HG02938 (cell line): ENCODE results near the gene UMAD1.
A peak's percentile ranks its signal among the peaks of the same experiment; 100 is the strongest.
"Not testable (repeated sequence)": the region's sequence is repeated elsewhere in the genome, so short reads cannot be mapped to it uniquely, and the experiment has no call there.

Experiments used
- ATAC-seq: cut with Tn5 transposase; IDR thresholded peaks from one replicate; pipeline ENCODE4 v1.9.1; 2021; ENCODE audit warnings: mild to moderate bottlenecking, moderate library complexity; ENCODE audit not compliant: unreplicated experiment

UMAD1 gene

DNA sequence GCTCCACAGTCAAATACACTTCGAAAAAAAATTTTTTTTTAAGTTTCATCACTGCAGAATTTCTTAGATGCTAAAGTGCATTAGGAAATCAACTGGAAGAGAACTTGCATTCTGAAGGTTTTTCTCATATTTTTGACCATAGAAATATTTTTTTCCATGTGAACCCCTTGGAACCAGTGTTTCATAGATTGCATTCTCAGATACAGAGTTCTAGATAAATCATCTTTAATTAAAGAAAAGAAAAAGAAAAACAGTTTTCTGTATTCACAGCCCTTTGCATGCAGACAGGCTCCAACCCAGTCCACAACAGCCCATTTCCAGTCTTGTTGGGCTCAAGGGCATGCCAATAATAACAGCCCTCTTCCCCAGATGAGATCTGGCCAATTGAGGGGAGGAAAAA is 153.4 kb downstream of the UMAD1 start:
- no peak for ATAC-seq

DNA sequence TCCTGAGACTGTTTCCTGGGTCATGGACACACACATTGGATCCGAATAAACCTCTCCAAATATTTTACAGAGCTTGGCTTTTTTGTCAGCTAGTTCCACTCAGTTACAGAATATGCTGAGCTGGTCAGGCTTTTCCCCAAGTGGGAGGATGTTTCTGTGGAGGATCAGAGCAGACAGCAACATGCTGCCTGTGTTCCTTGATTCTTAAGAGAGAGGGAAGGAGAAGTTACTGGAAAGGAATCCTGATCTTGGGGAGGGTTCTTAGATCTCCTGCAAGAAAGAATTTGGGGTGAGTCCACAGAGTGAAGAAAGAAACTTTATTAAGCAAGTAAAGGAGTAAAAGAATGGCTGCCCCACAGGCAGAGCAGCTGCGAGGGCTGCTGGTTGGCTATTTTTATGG is 154.7 kb downstream of the UMAD1 start:
- ATAC-seq, result no peak

DNA sequence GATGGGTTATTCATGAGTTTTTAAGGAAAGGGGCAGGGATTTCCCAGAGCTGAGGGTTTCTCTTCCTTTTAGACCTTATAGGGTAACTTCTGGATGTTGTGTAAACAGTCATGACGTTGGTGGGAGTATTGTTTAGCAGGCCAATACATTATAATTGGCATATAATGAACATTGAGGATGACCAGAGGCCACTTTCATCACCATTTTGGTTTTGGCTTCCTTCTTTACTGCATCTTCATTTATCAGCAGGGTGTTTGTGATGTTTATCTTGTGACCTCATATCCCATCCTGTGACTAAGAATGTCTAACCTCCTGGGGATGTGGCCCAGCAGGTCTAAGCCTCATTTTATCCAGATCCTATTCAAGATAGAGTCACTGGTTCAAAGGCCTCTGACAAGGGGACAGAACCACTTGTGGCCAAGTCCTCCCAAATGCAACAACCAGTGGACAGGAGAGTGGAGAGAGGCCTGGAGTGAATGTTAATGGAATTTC is 155.1 kb downstream of the UMAD1 start:
- ATAC-seq, result no peak

DNA sequence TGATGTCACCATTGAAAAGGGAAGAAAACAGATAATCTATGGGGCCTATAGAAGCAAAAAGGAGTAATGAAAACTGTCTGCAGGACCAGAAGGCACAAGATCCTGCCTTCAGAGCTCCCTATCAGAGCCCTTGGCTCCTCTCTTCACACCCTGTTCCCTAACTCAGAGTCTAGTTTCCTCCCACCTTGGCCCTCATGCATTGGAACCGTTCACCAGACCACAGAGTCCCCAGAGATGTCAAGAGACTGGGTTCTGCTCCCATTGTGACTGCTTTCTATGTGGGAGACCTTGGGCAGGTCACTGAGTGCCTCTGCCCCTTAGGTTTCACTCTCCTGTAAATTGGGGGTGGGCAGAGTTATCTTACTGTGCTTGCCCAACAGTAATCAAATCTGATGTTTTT is 158.0 kb downstream of the UMAD1 start:
- ATAC-seq, result no peak

DNA sequence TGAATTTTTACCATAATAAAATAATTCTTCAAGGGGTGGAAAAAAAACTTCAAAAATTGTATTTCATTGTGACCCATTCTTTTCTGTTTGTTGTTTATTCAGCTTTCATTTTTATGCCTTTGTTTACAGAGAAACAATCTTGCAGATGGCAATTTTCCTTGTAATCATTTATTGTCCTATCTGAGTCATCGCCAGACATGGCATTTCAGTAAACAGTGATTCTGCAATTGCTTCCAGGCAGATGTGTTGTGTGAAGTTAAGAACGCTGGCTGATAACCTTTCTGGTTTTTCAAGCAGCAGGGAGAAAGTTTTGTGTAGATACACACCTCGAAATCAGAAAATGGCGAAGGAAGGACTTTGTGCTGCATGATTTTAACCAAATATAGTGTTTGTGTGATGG is 158.6 kb downstream of the UMAD1 start:
- no peak for ATAC-seq

DNA sequence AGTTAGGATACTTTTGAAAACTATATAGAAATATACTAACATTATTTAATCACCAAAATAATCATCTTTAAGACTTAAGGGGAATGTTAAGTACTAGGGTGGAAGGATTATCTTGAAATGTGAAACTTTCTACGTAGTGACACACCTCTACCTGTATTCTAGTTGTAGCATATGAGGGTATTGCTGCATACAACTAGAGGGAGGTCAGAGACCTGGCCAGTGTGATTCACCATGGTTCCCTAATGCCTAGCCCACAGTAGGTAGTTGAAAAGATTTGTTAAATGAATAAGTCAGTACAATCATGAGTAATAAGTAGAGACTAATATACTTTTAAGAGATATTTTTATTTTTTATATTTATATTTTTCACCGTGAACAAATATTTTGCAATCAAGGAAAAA is 162.0 kb downstream of the UMAD1 start:
- no peak for ATAC-seq

DNA sequence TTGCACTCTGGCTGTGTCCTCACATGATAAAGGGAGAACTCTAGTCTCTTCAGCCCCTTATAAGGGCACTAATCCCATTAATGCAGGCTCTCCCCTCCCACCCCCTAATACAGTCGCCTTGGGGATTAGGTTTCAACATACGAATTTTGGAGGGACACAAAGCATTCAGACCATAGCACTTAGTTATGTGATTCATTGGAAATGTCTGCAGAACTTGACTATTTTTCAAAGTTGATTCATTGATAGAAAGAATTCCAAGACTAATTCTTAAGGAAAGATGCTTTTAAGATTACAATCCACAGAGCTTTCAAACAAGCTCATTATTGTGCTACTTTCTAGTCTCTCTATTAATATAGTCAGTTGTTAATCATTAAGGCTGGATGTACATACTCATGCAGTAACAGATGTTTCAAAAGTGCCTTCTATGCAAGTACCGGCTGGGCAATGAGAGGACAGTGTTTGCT is 163.2 kb downstream of the UMAD1 start:
- no peak for ATAC-seq

DNA sequence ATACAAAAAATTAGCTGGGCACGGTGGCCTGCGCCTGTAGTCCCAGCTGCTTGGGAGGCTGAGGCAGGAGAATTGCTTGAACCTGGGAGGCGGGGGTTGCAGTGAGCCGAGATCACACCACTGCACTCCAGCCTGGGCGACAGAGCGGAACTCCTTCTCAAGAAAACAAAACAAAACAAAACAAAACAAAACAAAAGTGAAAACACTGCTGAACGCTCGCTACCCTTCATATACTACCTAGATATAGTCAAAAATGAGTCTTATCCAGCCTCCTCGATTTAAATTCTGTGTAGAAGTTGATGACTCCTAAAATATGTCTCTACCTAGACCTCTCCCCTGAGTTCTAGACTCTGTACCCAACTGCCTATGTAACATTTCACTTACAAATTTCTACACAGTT is 164.3 kb downstream of the UMAD1 start:
- not testable (repeated sequence) for ATAC-seq

DNA sequence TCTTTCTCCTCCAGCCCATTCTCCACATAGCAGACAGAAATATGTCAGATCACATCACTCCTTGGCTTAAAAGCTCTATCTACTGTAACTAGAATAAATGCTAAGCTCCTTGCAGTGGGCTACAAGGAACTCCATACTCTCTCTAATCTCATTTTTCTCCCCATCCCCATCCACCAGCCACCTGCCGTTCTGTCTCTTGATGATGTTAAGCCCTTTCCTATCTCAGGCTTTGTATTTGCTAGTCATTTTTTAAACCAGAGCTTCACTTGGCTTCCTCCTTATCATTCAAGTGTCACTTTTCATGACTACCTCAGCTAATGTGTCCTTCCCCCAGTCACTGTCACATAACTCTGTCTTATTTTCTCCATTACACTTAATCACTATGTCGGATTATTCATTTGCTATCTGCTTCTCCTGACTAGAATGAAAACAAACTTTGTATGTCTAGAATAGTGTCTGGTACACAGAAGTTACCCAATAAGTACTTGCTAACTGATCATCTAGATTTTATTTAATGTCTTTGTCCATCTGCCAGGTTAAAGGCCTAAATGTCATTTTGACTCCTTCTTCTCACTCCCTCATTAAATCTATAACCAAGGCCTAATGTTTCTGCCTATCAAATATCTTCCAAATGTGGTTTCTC is 165.1 kb downstream of the UMAD1 start:
- ATAC-seq, result no peak

DNA sequence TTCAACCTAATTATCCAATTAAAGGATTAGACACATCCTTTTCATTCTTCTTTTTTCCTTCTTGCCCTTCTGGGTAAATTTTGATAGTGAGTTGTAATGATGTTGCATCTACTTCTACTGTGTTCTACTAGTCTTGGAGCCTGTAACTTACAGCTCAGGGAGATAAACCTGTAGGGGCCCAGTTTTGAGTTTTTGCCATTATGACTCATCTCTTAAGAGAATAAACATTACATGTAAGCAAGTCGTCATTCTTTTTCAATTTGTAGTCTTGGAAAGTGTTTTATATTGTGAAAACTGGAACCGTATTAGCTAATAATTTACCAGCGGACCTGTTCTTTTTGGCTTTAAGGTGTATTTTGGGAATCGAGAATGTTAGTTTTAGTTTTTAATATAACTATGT is 167.6 kb downstream of the UMAD1 start:
- ATAC-seq, result no peak

DNA sequence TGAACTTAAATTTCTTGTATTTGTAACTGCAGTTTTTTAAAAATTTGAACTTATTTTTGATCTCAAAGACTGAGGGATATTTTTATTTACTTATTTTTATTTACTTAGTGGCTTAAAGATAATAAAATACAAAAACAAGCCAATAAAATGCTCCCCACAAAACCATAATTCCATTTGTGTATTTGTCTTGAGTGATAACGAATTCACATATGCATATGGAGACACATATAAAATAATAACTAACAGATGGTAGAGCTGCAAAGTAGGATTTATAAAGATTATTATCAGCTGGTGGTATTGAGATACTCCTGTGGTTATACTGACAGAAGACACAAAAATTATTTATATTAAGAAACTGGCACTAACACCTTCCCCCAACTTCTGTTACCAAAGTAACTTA is 168.1 kb downstream of the UMAD1 start:
- ATAC-seq, result no peak

DNA sequence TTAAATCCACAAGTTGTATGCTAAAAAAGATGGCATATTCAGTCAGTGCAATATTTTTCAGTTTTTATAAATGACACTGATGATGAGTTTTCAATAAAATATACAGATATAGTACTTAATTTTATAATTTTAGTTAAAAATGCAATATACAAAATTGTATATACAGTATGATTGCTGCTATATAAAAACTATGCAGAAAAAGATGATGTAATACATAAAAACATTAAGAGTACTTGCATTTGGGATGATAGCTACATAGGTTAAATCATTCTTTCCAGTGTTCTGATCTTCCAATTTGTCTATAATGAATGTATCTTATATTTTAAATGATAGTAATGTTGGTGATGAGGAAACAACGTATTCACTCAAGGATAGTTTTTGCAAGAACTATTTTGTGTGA is 169.8 kb downstream of the UMAD1 start:
- ATAC-seq, result no peak

DNA sequence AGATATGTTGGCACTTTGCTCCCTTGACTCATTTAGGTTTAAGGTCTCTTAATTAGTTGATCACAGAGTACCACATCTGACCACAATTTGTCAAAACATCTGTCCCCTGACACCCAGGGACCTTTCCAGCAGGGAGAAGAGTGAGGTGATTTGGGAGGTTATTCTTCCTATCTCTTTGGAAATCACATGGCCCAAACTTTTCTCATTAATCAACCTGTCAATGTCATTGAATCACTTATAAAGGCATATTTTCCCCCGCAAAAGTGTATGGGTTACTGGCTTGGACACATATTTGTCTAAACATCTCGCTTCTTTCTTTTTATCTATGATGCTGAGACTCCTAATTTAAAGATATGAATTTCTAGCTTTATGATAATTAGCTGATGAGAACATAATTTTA is 170.3 kb downstream of the UMAD1 start:
- no peak for ATAC-seq

DNA sequence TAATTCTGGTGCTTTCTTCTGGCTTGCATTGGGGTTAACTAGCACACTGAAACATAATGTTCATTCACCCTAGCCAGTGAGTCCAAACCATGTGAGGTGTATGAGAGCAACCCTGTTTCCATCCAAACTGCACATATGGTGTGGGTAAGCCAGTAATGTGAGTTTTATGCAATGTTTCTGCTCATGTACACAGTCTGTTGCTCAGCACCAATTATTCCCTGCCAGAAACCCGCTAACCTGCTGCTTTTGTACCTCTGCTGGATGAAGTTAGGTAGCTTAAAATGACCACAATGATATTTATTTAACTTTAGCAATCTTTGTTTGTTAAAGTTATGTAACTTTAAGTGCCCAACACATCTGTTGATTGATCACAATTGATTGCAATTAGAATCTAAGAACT is 171.6 kb downstream of the UMAD1 start:
- ATAC-seq, result no peak

DNA sequence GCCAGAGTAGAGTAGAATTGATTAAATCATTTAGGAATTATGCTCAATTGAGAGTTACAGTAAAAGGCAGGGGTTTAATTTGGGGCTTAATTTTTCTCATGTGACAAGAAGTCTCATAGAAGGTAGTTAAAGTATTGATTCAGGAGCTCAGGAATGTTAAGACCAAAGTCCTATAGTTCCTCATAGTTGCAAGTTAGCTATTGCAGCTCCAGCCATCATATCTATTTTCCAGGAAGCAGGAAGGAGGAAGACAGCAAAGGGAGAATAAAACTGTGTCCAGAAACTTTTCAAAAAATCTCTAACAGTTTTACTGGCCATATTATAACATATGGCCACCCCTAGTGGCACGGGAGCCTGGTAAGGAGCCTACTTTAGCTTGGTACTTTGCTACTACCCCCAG is 174.8 kb downstream of the UMAD1 start:
- ATAC-seq, result no peak

DNA sequence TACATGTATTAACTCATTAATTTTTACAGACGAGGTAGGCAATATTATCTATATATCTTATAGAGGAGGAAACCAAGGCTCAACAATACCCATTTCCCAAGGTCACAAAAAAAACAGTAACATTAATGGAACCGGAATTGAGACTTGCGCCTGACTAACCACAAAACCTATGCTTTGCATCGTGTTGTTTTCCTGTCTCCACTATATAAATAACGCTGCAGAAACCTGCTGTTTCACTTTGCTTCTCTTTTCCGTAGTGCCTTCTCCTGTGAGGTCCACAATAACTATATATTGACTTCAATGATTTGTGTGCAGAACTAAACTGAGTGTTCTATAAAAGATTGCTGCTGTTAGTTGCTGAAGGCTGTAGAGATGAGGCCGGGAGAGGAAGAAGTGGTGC is 175.5 kb downstream of the UMAD1 start:
- peak; percentile 49 for ATAC-seq

DNA sequence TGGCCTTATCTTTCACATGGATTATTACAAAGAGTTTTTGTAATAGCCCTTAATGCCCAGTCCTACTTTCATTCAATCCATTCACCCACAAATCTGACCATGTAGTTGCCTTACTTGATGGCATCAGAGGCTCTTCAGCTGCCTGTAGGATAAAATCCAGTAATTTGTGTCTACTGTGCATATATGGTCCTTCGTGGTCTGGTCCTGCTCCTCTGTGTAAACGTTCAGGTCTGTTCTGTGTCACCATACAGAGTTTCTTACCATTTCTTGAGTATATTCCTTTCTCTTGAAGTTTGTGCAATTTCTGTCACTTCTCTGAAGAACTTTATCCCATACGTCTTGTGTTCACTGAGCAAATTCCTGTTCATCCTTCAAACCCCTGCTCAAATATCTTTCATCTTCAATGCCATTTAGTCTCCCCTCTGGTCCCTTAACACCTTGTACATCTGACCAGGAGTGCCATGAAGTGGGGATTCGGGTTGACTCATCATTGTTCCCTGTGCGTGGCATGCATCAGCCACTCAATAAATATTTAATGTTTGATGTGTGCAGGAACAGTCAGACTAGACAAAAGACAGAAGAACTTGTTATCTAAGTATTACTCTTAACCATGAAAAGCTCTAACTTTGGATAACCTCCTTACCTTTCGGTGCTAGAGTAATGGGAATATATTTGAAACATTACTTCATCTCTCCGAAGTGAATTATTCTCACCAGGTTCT is 176.4 kb downstream of the UMAD1 start:
- ATAC-seq, result no peak

DNA sequence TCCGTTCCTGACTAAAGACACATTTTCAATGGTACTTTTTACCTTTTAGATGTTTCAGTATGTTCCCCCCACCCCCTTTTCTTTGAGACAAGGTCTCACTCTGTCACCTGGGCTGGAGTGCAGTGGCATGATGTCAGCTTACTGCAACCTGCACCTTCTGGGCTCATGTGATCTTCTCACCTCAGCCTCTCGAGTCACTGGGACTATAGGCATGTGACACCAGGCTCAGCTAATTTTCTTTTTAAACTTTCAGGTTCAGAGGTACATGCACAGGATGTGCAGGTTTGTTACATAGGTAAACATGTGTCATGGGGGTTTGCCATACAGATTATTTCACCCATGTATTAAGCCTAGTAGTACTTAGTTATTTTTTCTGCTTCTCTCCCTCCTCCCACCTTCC is 177.2 kb downstream of the UMAD1 start:
- ATAC-seq, result no peak

DNA sequence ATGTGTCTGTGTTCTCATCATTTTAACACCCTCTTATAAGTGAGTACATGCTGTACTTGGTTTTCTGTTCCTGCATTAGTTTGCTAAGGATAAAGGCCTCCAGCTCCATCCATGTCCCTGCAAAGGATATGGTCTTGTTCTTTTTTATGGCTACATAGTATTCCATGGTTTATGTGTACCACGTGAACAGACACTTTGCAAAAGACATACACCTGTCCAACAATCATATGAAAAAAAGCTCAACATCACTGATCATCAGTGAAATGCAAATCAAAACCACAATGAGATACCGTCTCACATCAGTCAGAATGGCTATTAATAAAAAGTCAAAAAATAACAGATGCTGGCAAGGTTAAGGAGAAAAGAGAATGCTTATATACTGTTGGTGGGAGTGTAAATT is 177.6 kb downstream of the UMAD1 start:
- not testable (repeated sequence) for ATAC-seq

DNA sequence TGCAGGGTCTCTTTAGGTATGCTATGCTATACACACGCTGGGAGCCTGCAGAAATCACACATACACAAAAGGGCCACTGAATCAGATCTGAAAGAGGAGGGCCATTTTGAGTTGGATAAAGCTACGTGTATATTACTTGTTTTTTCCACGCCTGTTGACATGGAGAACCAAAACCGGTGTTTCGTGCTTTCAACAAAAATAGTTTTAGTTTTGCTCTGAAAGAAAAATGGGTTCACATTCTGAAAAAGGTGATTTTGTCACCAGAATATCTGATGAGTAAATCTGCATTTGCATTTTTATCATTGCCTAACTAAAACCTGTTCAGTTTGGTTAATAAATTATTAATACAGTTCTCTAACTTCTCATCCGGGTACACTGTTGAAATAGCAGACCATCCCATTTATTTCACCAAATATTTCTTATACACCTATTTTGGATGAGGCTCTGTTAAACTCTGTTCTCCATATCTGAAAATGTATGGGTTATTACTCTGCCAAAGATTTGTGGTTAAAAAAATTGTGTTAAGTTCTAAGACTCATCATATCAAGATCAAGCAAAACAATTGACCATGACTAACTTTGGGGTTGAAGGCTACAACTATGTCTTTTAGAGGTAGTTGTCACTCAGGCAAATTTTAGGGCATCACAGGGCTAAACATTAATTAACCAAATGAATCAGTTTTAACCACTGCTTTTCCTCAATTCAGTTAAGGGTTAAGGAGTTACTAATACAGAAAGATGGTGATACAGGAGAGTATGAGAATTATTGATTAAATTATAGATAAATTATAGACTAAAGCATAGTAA is 179.1 kb downstream of the UMAD1 start:
- peak; percentile 60 for ATAC-seq

DNA sequence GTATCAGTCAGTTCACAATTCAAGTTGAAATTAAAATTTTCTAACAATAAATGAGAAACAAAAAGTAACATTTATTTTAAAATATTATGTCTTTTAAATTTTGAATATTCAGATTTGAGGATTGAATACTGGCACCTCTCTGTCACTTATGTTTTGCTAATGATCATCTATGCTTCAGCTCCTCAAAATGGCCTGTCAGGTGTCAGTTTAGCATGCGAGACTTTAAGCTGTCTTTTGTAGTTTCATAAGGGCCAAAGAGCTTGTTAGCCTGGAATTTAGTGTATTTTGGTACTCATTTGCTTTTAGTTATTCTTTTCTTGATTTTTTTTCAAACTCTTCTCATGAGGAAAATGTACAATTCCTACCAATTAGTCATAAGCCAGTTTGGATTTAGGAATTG is 179.9 kb downstream of the UMAD1 start:
- no peak for ATAC-seq

DNA sequence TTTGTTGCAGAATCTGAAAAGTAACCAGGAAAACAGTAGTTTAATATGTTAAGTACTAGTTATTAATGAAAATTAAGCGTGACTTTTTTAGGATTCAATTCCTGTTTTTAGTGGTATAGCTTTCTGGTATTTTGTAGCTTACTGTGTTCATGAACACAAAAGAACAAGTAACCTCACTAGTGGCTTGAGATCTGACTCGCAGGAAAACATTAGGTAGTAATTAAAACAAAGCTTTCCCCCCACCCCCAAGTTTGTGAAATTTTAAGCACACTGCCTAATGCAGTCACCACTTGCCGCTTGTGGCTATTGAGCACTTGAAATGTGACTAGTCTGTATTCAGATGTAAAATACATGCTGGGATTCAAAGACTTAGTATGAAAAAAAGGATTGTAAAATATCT is 180.4 kb downstream of the UMAD1 start:
- no peak for ATAC-seq
